Ramos (cell line): ENCODE measurements around the gene SORL1-AS1.

Experiments used
- in situ Hi-C: fragments of 300-500 bp; cut with MboI; formaldehyde crosslinking; loops from one replicate; pipeline ENCODE4 v1.14.3; 2022; ENCODE audit warnings: low sequenced_read_pairs; ENCODE audit not compliant: unreplicated experiment

Gene SORL1-AS1

DNA sequence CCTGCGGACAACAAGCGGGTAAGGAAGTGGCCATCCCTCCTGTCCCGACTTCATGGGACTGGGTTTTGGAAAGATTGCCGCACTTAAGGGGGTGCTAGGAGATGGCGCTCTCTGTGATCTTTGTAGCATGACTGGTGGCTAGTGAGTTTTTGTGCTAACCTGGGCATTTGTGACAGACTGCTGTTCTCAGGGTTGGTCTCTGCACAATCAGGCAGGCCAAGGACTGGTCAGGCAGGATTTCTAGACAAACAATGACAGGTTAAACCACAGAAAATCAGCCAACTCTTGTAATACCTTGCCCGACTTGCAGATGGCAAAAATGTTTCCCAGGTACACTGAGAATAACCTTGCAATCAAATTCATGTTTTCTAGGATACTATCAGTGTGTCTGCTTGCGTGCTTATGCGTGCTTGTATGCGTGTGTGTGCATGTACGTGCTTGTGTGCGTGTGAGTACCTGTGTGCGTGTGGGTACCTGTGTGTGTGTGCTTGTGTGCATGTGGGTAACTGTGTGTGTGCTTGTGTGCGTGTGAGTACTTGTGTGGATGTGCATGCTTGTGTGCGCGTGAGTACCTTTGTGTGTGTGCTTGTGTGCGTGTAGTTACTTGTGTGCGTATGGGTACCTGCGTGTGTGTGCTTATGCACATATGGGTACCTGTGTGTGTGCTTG, 25.6 kb upstream of the SORL1-AS1 start:
- in situ Hi-C loops = no loop called here

DNA sequence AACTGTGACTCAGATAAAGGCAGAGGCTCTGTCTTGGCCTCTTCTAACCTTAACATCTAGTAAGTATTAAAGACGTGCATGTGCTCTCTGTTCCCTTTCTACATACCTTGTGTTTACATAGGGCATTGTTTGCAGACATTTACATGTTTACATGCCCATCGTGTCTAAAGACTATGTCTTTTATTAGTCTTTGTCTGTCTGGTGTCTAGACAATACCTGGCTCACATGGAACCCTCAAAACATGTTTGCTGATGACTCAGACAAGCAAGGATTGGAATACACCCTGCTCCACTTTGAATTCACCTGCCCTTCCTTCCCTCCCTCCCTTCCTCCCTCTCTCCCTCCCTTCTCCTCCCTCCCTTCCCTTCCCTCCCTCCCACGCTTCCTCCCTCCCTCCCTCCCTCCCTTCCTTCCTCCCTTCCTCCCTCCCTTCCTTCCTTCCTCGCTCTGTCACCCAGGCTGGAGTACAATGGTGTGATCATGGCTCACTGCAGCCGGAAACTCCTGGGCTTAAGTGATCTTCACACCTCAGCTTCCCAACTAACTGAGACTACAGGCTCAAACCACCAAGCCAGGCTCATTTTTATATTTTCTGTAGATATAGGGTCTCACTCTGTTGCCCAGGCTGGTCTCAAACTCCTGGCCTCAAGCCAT, 23.7 kb upstream of the SORL1-AS1 start:
- in situ Hi-C loops = no loop called here

DNA sequence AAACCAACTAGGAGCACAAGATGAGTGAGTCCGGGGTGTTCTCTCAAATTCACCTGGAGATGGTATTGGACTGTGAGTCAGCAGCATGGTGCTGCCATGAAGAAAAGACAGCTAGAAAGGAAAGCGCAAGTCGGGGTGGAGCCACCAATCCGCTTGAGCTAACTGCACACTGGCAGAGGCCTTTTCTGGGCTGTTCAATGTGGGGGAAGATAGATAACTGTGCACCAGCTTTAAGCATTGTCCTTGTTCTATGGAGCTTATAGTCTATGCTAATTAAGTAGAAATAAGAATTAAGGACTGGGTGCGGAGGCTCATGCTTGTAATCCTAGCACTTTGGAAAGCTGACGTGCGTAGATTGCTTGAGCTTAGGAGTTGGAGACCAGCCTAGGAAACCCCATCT, 21.9 kb upstream of the SORL1-AS1 start:
- in situ Hi-C loops = no loop called here

DNA sequence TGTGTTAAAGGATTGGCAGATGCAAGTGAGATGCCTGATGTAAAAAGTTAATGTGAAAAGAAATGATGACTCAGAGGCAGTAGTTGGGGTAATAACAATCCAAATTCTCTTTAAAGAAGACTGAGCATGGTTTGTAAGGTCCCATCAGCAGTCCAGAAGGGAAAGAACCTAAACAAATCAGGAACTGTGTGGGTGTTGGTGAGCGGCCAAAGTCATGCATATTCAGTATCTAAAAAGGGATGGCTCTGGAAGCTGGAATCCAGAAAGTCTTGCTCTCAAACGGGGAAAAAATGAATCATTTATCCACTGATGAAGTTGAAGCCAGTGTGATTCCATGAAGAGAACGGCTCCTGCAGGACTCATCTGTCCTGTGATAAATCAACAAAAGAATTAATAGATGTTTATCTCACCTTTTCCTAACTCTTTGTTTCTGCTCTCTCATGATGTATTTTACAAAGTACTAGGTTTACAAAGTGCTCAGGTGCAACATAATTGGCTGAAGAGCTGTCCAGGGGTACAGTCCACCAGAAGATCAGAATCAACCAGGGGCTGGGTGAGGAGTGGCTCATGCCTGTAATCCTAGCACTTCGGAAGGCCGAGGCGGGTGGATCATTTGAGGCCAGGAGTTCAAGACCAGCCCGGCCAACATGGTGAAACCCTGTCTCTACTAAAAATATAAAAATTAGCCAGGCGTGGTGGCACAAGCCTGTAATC, 20.5 kb upstream of the SORL1-AS1 start:
- in situ Hi-C loops = no loop called here

DNA sequence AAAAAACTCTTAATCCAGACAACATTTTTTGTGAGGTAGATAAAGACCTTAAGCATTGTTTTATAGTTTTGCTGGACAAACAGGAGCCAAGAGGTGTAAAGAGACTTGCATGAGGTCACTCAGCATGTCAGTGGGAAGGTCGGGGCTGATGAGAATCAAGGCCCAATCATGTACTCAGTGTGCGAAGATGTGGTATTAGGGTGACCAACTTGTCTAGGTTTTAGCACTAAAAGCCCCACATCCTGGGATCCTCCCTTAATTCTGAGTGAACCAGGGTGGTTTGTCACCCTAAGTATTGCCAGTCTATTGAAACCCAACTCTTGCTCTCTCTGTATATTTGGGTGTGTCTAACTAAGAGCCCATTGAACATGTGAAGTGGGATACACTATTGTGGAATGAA, 19.5 kb upstream of the SORL1-AS1 start:
- in situ Hi-C loops = no loop called here

DNA sequence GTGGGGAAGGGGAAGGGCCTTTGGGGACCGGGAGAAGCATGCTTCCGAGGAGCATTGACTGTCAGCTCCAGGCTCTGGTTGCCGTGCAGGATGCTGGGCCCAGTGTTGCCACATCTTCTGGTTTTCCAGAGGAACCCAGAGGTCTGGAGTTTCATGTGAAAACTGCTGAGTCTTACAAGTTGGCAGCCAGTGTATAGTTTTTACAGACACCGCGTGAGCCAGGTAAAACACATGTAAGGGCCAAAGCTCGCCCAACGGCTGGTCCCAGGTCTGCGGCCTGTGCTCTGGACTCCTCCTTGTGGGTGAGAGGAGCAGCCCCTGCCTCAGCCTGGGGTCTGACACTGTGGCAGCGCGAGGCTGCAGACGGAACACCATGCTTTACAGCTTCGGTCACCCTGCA, 18.4 kb upstream of the SORL1-AS1 start:
- in situ Hi-C loops = no loop called here

DNA sequence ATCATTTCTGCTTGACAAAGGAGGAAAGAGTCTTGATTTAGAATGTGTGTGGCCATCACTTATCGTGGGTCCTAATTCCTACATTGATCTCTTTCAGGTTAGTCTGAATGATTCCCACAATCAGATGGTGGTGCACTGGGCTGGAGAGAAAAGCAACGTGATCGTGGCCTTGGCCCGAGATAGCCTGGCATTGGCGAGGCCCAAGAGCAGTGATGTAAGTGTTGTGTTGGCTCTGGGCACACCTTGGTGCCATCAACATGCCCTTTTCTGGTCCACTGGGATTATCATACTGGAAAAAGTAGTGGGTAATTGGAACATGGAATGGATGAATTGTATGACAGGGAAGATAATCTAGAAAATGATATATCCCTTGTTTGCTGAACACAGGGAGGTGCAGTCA, 17.1 kb upstream of the SORL1-AS1 start:
- in situ Hi-C loops = no loop called here

DNA sequence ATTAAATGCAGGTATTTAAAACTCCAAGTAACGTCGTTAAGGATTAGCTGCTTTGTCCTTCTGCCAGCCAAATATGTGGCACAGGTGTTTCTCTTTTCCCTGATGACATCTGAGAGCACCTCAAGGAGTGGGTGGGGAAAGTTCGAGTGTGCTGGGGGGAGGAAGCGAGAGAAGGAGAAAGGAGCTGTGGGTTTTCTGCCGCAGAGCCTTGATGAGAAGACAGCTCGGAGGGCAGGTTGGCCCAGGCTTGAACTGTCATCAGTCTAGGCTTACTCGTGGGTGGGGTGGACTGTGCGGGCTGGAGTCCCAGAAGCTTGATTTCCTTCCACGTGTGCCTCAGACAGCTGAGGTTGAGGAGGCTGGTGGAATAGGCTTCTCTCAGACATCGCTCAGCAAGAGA, 15.2 kb upstream of the SORL1-AS1 start:
- in situ Hi-C loops = no loop called here

DNA sequence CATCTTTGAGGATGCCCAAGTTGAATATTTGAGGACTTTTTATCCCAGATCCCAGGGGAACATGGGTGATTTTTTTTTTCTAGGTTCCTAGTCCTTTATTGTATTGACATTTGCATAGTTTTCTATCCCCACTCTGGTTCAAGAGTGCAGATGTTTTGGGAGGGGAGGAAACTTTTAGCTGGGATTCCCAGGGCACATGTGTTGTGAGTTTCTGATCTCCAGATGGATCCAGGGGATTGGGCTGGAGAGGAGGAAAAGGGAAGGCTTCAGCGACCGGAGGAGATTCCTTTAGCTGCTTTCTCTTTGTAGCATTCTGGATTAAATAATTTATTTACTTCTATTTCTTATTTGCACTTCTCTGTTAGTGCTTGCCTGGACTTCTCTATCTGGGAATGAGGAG, 14.7 kb upstream of the SORL1-AS1 start:
- in situ Hi-C loops = no loop called here

DNA sequence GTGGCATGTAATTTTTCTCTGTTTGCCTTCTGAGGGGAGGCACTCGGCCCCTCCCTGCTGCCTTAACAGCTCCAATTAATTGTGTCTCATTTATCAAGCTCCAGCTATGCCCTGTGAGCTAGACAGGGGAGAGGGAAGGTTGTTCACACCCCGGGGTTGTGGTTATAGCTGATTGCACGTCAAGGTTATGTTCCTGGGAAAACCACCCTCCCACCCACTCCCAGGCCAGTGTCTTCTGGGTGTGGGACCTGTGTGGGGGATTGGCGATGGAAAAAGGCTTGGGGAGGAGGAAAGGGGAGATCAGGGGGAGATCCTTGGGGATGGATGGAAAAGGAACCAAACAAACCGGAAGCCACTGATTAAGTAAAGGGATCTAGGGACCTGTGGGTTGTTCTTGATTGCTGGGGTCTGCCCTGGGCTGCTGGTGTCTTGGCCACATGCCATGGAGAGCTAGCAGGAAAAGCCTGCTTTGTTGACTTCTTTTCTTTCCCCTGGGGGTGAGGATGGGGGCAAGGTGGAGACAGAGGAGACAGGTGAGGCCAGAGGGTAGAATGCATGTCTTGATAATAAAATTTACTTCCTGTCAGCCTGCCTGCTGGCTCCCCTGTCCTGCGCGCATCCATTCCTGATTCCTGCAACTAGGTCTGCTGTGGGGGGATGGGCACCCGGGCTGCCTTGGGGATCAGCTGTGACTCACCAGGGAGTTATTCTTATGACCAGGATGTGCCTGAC, 13.5 kb upstream of the SORL1-AS1 start:
- in situ Hi-C loops = no loop called here

DNA sequence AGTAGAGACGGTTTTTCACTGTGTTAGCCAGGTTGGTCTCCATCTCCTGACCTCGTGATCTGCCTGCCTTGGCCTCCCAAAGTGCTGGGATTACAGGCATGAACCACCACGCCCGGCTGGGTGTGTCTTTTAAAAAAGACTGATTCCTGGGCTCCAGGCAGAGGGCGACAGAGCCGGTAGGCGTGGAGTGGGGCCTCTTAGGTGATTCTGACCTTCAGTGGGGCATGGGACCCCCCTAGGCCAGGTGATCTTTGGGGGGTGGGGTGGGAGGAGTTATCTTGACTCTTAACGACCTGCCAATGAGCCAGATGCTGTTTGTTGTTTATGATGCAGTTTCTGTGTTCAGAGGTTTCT, 12.9 kb upstream of the SORL1-AS1 start:
- in situ Hi-C loops = no loop called here

DNA sequence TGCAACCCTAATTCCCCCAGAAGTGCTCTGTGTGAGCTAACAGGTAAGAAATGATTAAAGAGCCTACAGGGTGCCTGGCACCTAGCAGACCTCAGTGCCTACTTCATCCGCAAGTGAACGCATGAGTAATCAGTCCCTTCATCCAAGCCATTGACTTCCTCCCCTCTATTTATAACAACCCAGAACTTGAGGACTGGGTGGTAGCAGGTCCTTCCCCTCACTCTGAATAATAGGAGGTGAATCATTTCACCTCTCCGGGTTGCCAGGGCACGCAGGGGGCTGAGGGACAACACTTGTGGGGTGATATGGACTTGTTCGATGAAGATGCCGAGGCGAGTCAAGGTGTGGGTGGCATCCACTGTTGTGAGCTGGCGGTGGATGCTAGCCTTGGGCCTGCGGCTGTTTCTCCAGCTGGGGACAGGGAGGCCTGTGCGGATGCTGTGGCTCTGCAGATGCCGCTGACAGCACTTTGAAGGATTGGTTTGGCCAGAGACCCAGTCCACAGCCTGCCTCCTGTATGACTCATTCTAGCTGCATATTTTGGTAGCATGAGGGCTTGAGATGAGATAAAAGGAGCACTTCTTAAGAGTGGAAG, 11.7 kb upstream of the SORL1-AS1 start:
- in situ Hi-C loops = no loop called here

DNA sequence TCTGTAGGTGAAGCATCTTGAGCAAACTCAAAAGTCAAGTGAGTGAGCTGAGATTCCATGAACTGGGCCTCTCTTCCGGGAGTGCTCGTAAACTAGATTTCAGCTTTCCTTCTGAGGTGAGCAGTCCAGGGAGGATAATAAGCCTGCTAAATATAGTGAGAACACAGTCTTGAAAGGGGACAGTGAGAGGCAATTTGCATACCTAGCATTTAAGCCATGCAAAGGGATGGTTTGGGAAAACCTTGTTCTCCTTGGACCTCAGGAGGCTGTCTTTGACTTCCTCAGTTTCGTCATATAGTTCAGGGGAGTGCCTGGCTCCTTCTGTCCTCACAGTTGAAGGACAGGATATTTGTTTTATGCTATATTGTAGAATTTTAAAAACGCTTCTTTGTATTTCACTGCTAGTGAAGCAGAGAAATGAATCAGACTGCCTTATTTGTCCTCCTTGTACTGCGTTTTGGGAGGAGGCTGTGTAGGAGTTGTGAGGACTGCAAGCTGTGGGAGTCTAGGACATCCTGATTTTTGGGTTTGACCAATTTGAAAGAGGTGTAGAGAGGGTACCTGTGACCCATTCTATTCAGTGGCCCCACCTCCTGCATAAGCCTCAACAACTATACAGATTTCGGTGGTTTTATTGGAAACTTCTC, 11.0 kb upstream of the SORL1-AS1 start:
- in situ Hi-C loops = no loop called here

DNA sequence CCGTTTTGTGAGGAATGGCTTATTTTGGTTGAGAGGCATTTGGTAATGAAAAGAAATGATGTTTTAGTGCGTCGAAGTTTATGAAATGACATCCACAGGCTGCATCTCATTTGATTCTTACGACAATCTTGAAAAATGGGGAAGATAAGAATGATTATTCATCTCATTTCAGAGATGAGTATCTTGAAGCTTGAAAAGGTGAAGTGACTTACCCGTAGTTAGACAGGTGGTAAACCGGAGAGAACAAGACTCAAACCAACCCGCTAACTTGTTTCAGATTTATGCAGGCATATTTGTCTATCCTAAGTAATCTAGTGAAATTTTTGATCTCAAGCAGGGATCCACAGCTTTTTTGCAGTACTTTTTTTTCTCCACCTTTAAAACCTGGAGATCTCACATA, 9.1 kb upstream of the SORL1-AS1 start:
- in situ Hi-C loops = no loop called here

DNA sequence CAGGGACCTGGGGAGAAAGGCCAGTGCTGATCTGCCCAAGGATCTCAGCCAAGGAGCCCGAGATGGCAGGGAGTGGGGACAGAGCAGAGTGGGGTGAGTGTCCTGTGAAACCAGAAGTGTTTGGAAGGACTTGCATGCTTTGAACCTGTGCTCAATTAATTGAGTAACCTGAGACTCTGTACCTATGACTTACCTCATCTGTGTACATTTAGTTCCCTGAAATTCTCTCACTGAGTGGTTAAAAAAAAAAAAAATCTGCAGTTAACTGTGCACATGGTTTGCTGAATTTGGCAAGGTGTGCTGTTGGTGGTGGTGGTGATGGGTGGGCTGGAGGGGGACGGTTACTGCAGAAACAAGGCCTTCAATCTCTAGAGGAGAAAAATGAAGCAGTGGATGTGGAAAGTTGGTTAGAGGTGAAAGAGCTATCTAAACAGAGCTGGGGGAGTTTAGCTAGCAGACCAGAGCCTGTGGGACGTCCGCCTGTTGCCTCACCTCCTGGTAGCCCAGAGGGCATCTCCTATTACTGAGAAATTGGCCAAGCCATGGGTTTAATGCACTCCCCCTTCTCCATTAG, 8.3 kb upstream of the SORL1-AS1 start:
- in situ Hi-C loops = no loop called here

DNA sequence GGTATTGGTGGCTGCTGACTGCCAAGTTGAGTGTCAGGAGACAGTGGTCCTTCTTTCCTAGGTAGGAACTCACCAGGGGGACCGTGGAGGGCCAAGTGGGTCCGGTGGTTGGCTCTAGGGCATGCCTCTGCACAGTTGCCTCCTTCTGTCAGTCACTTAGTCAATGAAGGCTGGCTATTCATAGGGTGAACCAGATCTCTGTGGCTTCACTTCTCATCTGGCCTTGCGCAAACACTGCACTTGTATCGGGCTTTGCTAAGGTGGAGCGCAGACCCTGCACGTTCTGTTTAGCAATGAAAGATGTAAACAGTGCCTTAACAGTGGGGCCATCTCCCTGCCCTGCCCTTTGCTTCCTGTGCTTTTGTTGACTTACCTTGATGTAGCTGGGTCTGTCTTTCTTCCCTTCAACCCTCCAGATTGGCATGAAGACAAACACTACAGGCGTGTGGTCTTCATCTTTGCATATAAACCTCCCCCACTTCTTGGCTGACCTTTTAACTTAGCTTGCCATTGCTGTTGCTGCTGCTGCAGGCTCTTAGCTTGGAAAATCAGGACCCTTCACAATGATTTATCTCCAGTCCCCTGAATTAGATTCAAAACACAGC, 6.7 kb upstream of the SORL1-AS1 start:
- in situ Hi-C loops = loop anchor here (5.0 kb wide), 1 partner anchor 137 kb away; no protein-coding TSS in a partner anchor

DNA sequence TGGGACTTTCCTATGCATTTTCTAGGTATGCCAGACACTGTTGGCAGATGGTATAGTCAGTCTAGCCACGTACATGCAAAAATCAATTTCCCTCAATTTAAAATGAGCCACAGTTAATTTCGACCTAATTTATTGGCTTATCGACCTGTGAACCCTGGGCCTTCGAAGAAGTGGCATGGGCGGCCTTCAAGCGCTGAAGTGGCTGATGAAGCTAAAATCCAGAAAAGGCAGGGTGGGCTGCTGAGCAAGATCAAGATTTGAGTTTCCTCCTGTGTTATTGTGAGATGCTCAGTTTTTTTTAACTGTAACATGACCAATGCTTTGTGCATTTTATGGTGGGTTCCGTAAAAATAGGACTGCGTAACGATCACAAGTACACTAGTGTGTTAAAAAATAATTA, 5.8 kb upstream of the SORL1-AS1 start:
- in situ Hi-C loops = loop anchor here (5.0 kb wide), 1 partner anchor 136 kb away; no protein-coding TSS in a partner anchor

DNA sequence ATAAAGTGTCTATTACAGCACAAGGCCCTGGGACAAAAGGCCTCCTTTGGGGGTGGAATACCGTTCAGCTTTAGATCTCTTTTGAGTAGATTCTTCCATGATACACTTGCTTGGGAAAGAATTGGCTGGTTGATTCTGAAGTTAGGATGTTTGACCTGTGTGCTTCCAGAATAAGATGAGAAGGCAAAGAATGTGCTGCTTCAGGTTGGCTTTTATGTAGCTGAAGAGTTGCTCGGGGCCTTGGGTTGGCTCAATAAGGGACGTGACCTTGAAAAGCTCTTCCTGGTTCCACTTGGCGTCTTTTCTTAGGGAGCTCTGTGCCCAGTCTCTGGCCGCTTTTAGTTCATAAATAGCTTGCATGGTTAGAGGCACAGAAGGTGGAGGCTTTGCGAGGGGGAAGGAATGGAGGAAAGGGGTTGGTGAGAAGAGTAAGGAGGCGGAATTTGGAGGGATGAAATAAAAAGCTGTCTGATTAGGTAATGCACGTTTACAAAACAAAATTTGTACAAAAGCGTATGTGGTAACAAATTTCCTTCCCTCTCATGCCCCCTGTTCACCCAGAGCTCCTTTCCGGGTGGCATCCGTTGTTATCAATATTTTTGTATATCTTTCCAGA, 4.2 kb upstream of the SORL1-AS1 start:
- in situ Hi-C loops = loop anchor here (5.0 kb wide), 1 partner anchor 135 kb away; no protein-coding TSS in a partner anchor

DNA sequence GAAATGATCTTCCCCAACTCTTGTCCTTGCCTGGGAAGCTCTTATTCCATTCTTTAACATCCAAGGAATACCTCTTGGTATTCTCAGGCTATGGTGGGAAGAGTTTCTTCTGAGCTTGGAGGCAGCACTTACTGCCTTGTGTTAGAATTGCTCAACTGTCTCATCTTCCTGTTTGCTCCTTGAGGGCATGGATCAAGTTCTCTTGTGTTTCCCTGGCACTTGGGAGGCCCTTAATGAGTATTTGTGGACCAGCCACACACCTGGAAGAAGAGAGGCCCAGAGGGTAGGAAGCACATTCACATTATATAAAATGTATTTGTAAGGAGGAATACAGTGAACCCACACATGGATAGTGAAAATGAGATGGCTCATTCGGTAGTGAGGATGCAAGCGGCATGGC, 3.4 kb upstream of the SORL1-AS1 start:
- in situ Hi-C loops = loop anchor here (5.0 kb wide), 1 partner anchor 134 kb away; no protein-coding TSS in a partner anchor
